Measurements from ENCODE around the gene APOL2. TPM values are rescaled to one million over a fixed set of nuclear protein-coding genes. Genes with fewer than 3 reads are reported as not detected.
"Not testable (repeated sequence)": the region's sequence is repeated elsewhere in the genome, so short reads cannot be mapped to it uniquely, and the experiment has no call there.

APOL2 gene
- total and polyA plus RNA-seq, 2 experiments from 2014 or later, result 8.7 to 14.7 TPM

DNA sequence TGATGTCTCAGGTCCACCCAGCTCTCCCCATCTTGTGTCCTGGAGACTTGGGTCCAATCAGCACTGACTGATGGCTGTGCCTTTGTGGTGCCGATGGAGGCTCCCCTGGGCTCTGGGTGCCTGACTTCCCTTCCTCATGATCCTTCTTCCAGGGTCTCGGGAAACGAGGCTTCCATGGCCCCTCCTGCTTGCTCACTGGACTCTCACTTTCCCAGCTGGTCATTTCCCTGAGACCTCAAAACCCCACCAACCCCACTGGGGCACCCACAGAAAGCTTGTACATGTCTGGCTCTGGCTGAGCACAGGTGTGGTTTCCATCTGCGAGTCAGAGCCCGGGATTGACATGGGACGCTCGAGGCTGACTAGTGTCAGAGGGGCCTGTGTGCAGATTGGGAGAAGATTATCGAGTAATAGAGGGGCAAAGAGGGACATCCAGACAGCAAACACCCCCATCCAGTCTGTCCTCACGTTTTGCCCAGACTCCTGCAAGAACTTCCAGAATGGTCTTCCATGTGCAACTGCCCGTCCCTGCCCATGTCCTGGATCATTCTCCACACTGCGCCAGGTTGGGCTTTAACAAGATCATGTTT is 28.7 kb upstream of the APOL2 start:
- H3K36me3 ChIP-seq, result no peaks in the 10 kb centered on the region
- H3K9me3 ChIP-seq (ENCODE audit: low read depth), result no peaks in the 10 kb centered on the region
- TF ChIP-seq CTCF (IDR thresholded peaks at IDR 0.05; ENCODE audit: low read depth, low read length), result no peak
- no peaks in the 10 kb centered on the region for H3K27me3 ChIP-seq
- no peak for DNase-seq (ENCODE audit: low read depth in 1 of 2, low spot score in 1 of 2)
- H3K4me1 ChIP-seq (ENCODE audit: low read depth), result no peaks in the 10 kb centered on the region
- no peak overlapping the region for H3K4me3 ChIP-seq
- H3K27ac ChIP-seq, result no peak overlapping the region

DNA sequence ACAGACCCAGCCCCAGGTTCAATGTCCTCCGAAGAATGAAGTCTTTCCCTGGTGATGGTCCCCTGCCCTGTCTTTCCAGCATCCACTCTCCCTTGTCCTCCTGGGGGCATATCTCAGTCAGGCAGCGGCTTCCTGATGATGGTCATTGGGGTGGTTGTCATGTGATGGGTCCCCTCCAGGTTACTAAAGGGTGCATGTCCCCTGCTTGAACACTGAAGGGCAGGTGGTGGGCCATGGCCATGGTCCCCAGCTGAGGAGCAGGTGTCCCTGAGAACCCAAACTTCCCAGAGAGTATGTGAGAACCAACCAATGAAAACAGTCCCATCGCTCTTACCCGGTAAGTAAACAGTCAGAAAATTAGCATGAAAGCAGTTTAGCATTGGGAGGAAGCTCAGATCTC is 27.7 kb upstream of the APOL2 start:
- H3K4me1 ChIP-seq (ENCODE audit: low read depth), result no peaks in the 10 kb centered on the region
- H3K4me3 ChIP-seq, result no peak overlapping the region
- no peaks in the 10 kb centered on the region for H3K9me3 ChIP-seq (ENCODE audit: low read depth)
- TF ChIP-seq CTCF (IDR thresholded peaks at IDR 0.05; ENCODE audit: low read depth, low read length), result no peak
- no peak for DNase-seq (ENCODE audit: low read depth in 1 of 2, low spot score in 1 of 2)
- H3K27ac ChIP-seq, result no peak overlapping the region
- no peaks in the 10 kb centered on the region for H3K36me3 ChIP-seq
- H3K27me3 ChIP-seq, result no peaks in the 10 kb centered on the region

DNA sequence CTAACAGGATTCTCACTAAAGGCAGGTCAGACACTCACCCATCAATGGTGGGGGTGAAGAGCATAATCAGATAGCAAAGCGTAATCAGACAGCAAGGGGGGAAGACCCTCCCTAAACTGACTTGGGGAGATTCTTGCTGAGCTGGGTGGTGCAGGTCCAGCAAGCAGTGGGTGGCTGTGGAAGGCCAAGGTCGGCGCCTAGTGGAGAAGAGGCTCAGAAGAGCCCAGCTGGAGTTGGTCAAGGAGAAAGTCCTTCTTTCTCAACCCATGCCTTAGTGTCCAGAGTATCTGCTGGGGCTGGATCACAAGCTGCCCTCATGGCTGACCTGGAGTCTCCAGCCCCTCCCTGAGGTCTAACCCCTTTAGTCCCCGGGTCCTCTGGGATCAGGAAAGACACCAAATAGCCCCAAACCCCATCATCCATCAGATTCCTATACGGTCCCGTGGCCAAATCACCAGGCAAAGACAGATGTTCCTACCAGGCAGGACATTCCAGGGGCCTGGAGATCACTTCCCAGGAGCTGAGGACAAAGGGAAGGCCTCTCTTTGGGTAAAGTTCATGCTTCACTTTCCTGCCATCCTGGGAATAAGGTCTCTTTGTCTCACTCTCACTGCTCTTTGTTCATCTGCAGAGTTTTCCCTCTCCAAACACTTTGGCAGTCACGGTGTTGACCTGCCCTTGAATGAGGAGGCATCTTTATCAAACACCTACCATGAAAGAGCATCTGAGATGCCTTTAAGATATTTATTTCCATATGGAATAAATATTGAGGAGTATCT is 24.7 kb upstream of the APOL2 start:
- DNase-seq (ENCODE audit: low read depth in 1 of 2, low spot score in 1 of 2); H3K27me3 ChIP-seq; H3K27ac ChIP-seq; H3K9me3 ChIP-seq (ENCODE audit: low read depth); H3K4me3 ChIP-seq; H3K4me1 ChIP-seq (ENCODE audit: low read depth); H3K36me3 ChIP-seq: not testable (repeated sequence)

- not testable (repeated sequence) for H3K4me3 ChIP-seq; H3K9me3 ChIP-seq (ENCODE audit: low read depth); H3K27ac ChIP-seq; H3K36me3 ChIP-seq; H3K27me3 ChIP-seq
- DNase-seq (ENCODE audit: low read depth in 1 of 2, low spot score in 1 of 2), result peak in 1 of 2 donors; percentile 81
- peaks cover 13% of the 10 kb centered on the region for H3K4me1 ChIP-seq (ENCODE audit: low read depth)
Measured at GRCh38 chr22:36263216-36263673, 23.9 kb upstream of the APOL2 start.

- not testable (repeated sequence) for H3K4me3 ChIP-seq; DNase-seq (ENCODE audit: low read depth in 1 of 2, low spot score in 1 of 2); H3K27me3 ChIP-seq; H3K27ac ChIP-seq; H3K9me3 ChIP-seq (ENCODE audit: low read depth); H3K36me3 ChIP-seq
- peaks cover 13% of the 10 kb centered on the region for H3K4me1 ChIP-seq (ENCODE audit: low read depth)
Measured at GRCh38 chr22:36262307-36262706, 23.0 kb upstream of the APOL2 start.

GRCh38 chr22:36261675-36262074 is 22.3 kb upstream of the APOL2 start:
- H3K27me3 ChIP-seq; H3K9me3 ChIP-seq (ENCODE audit: low read depth); H3K27ac ChIP-seq; H3K4me3 ChIP-seq; H3K36me3 ChIP-seq; DNase-seq (ENCODE audit: low read depth in 1 of 2, low spot score in 1 of 2): not testable (repeated sequence)
- H3K4me1 ChIP-seq (ENCODE audit: low read depth), result peaks cover 13% of the 10 kb centered on the region

- no peak overlapping the region for H3K27ac ChIP-seq
- H3K9me3 ChIP-seq (ENCODE audit: low read depth), result no peaks in the 10 kb centered on the region
- no peak for TF ChIP-seq CTCF (IDR thresholded peaks at IDR 0.05; ENCODE audit: low read depth, low read length)
- H3K27me3 ChIP-seq, result no peaks in the 10 kb centered on the region
- DNase-seq (ENCODE audit: low read depth in 1 of 2, low spot score in 1 of 2), result no peak
- H3K4me1 ChIP-seq (ENCODE audit: low read depth), result peaks cover 13% of the 10 kb centered on the region
- no peaks in the 10 kb centered on the region for H3K36me3 ChIP-seq
- H3K4me3 ChIP-seq, result no peak overlapping the region
Measured at GRCh38 chr22:36259615-36260300, 20.4 kb upstream of the APOL2 start.

Data from cardiac muscle cell (in vitro differentiated cells and primary cell).